Heart right ventricle (tissue), 16 donors: ENCODE data around the gene FAM229B. TPM values are rescaled to one million over a fixed set of nuclear protein-coding genes. Genes with fewer than 3 reads are reported as not detected.

Experiments used
- ATAC-seq, 8 donors: fragments of 200-7000 bp; cut with Tn5 transposase; one replicate each; pipeline ENCODE4 v1.9.1; 2020; ENCODE audit warnings: mild to moderate bottlenecking in 8 of 8, moderate library complexity in 8 of 8, moderate number of reproducible peaks in 1 of 8
- DNase-seq, 2 donors: peaks; one replicate each; pipeline ENCODE4 v3.0.0-alpha.2; 2020
- H3K27ac ChIP-seq, 10 donors: fragments of 200-600 bp; sonication (generic) in 2 of 10; one replicate each; pipeline versions ENCODE4 v1.5.0 to v1.8.0; 2020 to 2022; ENCODE audit warnings: mild to moderate bottlenecking in 3 of 10
- H3K27me3 ChIP-seq, 7 donors: fragments of 200-600 bp; one replicate each; pipeline ENCODE4 v1.8.0; 2021 to 2022; ENCODE audit warnings: mild to moderate bottlenecking in 2 of 7
- H3K36me3 ChIP-seq, 9 donors: fragments of 200-600 bp; sonication (generic) in 1 of 9; one replicate each; pipeline versions ENCODE4 v1.5.0 to v1.8.0; 2020 to 2022; ENCODE audit warnings: mild to moderate bottlenecking in 2 of 9
- H3K4me1 ChIP-seq, 9 donors: fragments of 200-600 bp; sonication (generic) in 1 of 9; one replicate each; pipeline versions ENCODE4 v1.5.0 to v1.8.0; 2020 to 2022; ENCODE audit warnings: mild to moderate bottlenecking in 4 of 9
- H3K4me3 ChIP-seq, 10 donors: fragments of 200-600 bp; sonication (generic) in 2 of 10; one replicate each; pipeline versions ENCODE4 v1.5.0 to v1.8.0; 2020 to 2022; ENCODE audit warnings: mild to moderate bottlenecking in 7 of 10, moderate library complexity in 2 of 10
- H3K9me3 ChIP-seq, 11 donors: fragments of 200-600 bp in 10 of 11; sonication (generic) in 2 of 11; one replicate each; pipeline versions ENCODE4 v1.5.0 to v1.8.0; 2013 to 2022; ENCODE audit warnings: mild to moderate bottlenecking in 2 of 11, control low read depth in 1 of 11, moderate library complexity in 1 of 11
- CTCF ChIP-seq, 9 donors: fragments of 200-600 bp; sonication (generic) in 2 of 9; IDR thresholded peaks; one replicate each; pipeline versions ENCODE4 v1.5.0 to v1.8.0; 2021 to 2022; ENCODE audit warnings: antibody characterized with exemption in 9 of 9, mild to moderate bottlenecking in 5 of 9, moderate library complexity in 1 of 9
- WGBS, 2 donors: extraction: QIAGEN DNeasy Blood & Tissue Kit; methylation state at CpG; one replicate each; pipeline ENCODE4 v1.1.7; 2013; ENCODE audit warnings: inconsistent platforms in 1 of 2; 5-methylcytosine and 5-hydroxymethylcytosine counted together
- intact Hi-C, 10 donors: fragments of 100-400 bp; cut with DNase I; formaldehyde crosslinking; loops; one replicate each; pipeline versions ENCODE4 v1.11.1 to v1.14.2; 2022
- polyA plus RNA-seq, 2 donors: library from polyadenylated mRNA; stranded (reverse); fragments of 200-250 nt; gene quantifications; one replicate each; pipeline ENCODE4 v1.2.3, GENCODE V29; 2013
- total RNA-seq, 10 donors: library from RNA; stranded (reverse); fragmentation: NEBNext Ultra II Directional in 3 of 10; extraction: Animal tissue kit (Norgen Biotek cat#: 25700) in 3 of 10; gene quantifications; one replicate each; pipeline versions ENCODE4 v1.2.1 to v1.2.4, GENCODE V29; 2021 to 2023
- donor health status: Arrhythmogenic right ventricular cardiomyopathy.
- donor health status: ischemic (EF 13 %, LVEDD 7.1; RV severe dilation, severe dysfunction).
- donor health status: healthy with polysubstance abuse.
- donor health status: DM: no; HTN: yes; CAD: no.
- donor health status: DM: no; HTN: no; CAD: no.
- donor health status: ischemic (EF 25% LVEDD 6.9; RV normal size, moderate dysfunction).
- donor health status: ischemic (EF 25% LVEDD 5.7; RV mildly dilated, moderate dysfunction).
- donor health status: healthy.
- donor health status: DM: yes; HTN: yes; CAD: no.
- donor health status: Ischemic cardiomyopathy.
- donor health status: ischemic (EF 35%, LVEDD 5.7; RV mildly dilated, moderate dysfunction).
- donor health status: nonischemic (EF 11% LVEDD 7.7; RV severe dilation, severe dysfunction).
- donor health status: DM: yes; HTN: yes; CAD: no.
- donor health status: PGD.
- donor health status: ischemic (EF 29% LVEDD 5.4; RV normal size, mild dysfunction).
- donor health status: nonischemic (EF 23%, LVEDD 6.1; RV moderate dilation, normal function).

The FAM229B gene
- total and polyA plus RNA-seq, 12 donors = 36.7 to 88.7 (median 59.8) TPM

DNA sequence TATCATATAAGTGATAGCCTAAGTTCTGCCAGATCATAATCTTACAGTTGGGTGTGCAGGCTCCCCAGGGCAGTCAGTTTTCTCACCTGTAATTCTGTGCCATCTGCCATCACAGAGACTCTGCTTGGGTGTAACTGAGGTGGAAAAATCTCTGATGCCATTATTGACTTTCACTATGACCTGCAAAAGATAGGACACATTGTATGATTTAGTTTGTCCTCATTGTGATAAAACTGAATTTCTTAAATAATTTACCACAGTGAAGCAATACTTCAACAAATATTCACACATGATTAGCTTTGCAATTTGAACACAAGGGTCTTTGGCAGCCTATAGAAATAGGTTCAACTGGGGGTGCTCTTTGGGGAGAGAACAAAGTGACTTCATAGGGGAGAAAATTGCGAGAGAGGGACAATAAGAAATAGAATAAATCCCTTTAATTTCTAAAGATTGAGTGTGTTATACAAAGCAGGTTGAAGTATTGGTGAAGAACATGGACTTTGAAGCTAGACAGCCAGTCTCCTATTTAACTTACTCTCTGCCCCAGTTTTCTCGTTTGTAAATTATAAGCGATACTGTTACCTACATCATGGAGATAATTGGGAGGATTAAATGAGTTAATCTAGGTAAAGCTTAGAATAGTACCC, 27.3 kb downstream of the FAM229B start:
- Histone ChIP-seq H3K27ac (peak overlapping the region in 1 of 10 donors; percentile 27), H3K27me3 (no peaks in the 10 kb centered on the region), H3K9me3 (no peaks in the 10 kb centered on the region), H3K4me1 (peaks cover 0 to 33% (median 12%) of the 10 kb centered on the region in 9 donors), H3K4me3 (no peak overlapping the region), H3K36me3 (peaks cover 0 to 100% (median 49%) of the 10 kb centered on the region in 9 donors)
- TF ChIP-seq CTCF (IDR thresholded peaks at IDR 0.05) = no peak
- intact Hi-C loops = no loop called here
- DNase-seq (no peak), ATAC-seq (no peak)
- 93 to 95% methylated on average over 3 of the region's 3 CpGs for WGBS, 2 donors

GRCh38 chr6:112116221-112116620, 28.8 kb downstream of the FAM229B start:
- Histone ChIP-seq H3K4me1 (peaks cover 0 to 27% (median 14%) of the 10 kb centered on the region in 9 donors), H3K36me3 (peaks cover 0 to 100% (median 62%) of the 10 kb centered on the region in 9 donors), H3K4me3 (no peak overlapping the region), H3K27me3 (no peaks in the 10 kb centered on the region), H3K27ac (no peak overlapping the region), H3K9me3 (no peaks in the 10 kb centered on the region)
- TF ChIP-seq CTCF (IDR thresholded peaks at IDR 0.05) = no peak
- intact Hi-C loops = no loop called here
- DNase-seq = no peak
- ATAC-seq = no peak
- 93% methylated on average over 1 of the region's 1 CpG for WGBS, 2 donors

GRCh38 chr6:112117554-112117953, 30.2 kb downstream of the FAM229B start:
- no peak for ATAC-seq
- DNase-seq = no peak
- 55 to 68% methylated on average over 1 of the region's 1 CpG for WGBS, 2 donors
- Histone ChIP-seq H3K27ac (peak overlapping the region in 1 of 10 donors; percentile 8), H3K36me3 (peaks cover 0 to 100% (median 71%) of the 10 kb centered on the region in 9 donors), H3K27me3 (no peaks in the 10 kb centered on the region), H3K4me3 (no peak overlapping the region), H3K4me1 (peaks cover 0 to 23% (median 14%) of the 10 kb centered on the region in 9 donors), H3K9me3 (no peaks in the 10 kb centered on the region)
- intact Hi-C loops = no loop called here
- no peak for TF ChIP-seq CTCF (IDR thresholded peaks at IDR 0.05)

DNA sequence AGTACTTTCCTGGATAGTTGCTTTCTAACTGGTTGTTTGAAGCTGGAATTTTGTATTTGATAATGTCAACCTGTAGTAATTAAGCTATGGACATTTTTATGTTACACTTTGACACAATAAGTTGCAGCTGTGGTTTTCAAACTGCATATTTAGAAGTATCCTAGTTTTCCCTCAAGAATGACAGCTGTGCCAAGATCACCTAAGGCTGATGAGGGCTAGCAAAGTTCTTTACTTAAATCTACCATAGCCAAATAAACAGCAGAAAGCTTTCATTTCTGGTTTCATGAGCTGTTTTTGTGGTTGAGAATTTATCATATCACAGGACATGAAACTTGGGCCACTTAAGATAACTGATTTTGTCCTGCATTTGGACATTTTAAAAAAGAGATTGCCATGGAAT, 30.6 kb downstream of the FAM229B start:
- Histone ChIP-seq H3K27me3 (no peaks in the 10 kb centered on the region), H3K4me3 (no peak overlapping the region), H3K9me3 (no peaks in the 10 kb centered on the region), H3K36me3 (peaks cover 0 to 100% (median 71%) of the 10 kb centered on the region in 9 donors), H3K27ac (peak overlapping the region in 1 of 10 donors; percentile 8), H3K4me1 (peaks cover 0 to 20% (median 11%) of the 10 kb centered on the region in 9 donors)
- DNase-seq (no peak), ATAC-seq (no peak)
- TF ChIP-seq CTCF (IDR thresholded peaks at IDR 0.05) = no peak
- intact Hi-C loops = no loop called here
